Hepatocyte (in vitro differentiated cells): ENCODE measurements around the gene PAPSS1. TPM values are rescaled to one million over a fixed set of nuclear protein-coding genes. Genes with fewer than 3 reads are reported as not detected.
A peak's percentile ranks its signal among the peaks of the same experiment; 100 is the strongest.
"Not testable (repeated sequence)": the region's sequence is repeated elsewhere in the genome, so short reads cannot be mapped to it uniquely, and the experiment has no call there.

Experiments used
- DNase-seq: peaks from one replicate; pipeline ENCODE4 v3.0.0-alpha.2; 2016; ENCODE audit warnings: low spot score
- H2AFZ ChIP-seq: fragments of 200-600 bp; sonication (generic); 2 replicates; pipeline ENCODE4 v1.6.0; 2016; ENCODE audit warnings: antibody characterized with exemption, mild to moderate bottlenecking
- H3K27ac ChIP-seq: fragments of 200-600 bp; sonication (generic); 2 replicates; pipeline ENCODE4 v1.5.1; 2016; ENCODE audit warnings: mild to moderate bottlenecking
- H3K27me3 ChIP-seq: fragments of 200-600 bp; sonication (generic); 2 replicates; pipeline ENCODE4 v1.6.1; 2016
- H3K36me3 ChIP-seq: fragments of 200-600 bp; sonication (generic); replicated peaks from 2 replicates; pipeline ENCODE4 v1.5.1; 2016; ENCODE audit warnings: low read depth; ENCODE audit not compliant: insufficient read depth
- H3K4me1 ChIP-seq: fragments of 200-600 bp; sonication (generic); 2 replicates; pipeline ENCODE4 v1.5.1; 2016; ENCODE audit warnings: mild to moderate bottlenecking, moderate library complexity; ENCODE audit not compliant: insufficient read depth
- H3K4me2 ChIP-seq: fragments of 200-600 bp; sonication (generic); 2 replicates; pipeline ENCODE4 v1.6.0; 2016
- H3K4me3 ChIP-seq: fragments of 200-600 bp; sonication (generic); 2 replicates; pipeline ENCODE4 v1.5.1; 2016; ENCODE audit warnings: mild to moderate bottlenecking
- H3K79me2 ChIP-seq: fragments of 200-600 bp; sonication (generic); 2 replicates; pipeline ENCODE4 v1.6.0; 2017; ENCODE audit warnings: mild to moderate bottlenecking
- H3K9me2 ChIP-seq: fragments of 200-600 bp; sonication (generic); replicated peaks from 2 replicates; pipeline ENCODE4 v1.6.0; 2017; ENCODE audit warnings: mild to moderate bottlenecking; ENCODE audit not compliant: insufficient read depth
- H3K9me3 ChIP-seq: fragments of 200-600 bp; sonication (generic); 2 replicates; pipeline ENCODE4 v1.5.1; 2016; ENCODE audit warnings: low read depth, mild to moderate bottlenecking
- H4K20me1 ChIP-seq: fragments of 200-600 bp; sonication (generic); 2 replicates; pipeline ENCODE4 v1.6.0; 2016; ENCODE audit warnings: mild to moderate bottlenecking; ENCODE audit not compliant: insufficient read depth, poor library complexity, severe bottlenecking
- EZH2 ChIP-seq: fragments of 200-600 bp; sonication (generic); IDR thresholded peaks from 2 replicates; pipeline ENCODE4 v1.6.1; 2016; ENCODE audit warnings: antibody characterized with exemption, mild to moderate bottlenecking, borderline replicate concordance
- EZH2phosphoT487 ChIP-seq: fragments of 200-600 bp; sonication (generic); IDR thresholded peaks from one replicate; pipeline ENCODE4 v1.6.1; 2018; ENCODE audit warnings: antibody characterized with exemption, mild to moderate bottlenecking, low read depth, moderate library complexity; ENCODE audit not compliant: unreplicated experiment, severe bottlenecking
- WGBS: methylation state at CpG from one replicate; pipeline ENCODE4 v1.1.6; 2016; ENCODE audit warnings: low lambda C conversion rate; ENCODE audit errors: missing lambda C conversion rate; 5-methylcytosine and 5-hydroxymethylcytosine counted together
- polyA plus RNA-seq: library from polyadenylated mRNA; unstranded; fragments of >200 nt; fragmentation: Nextera tagmentation; extraction: Ambion mirVana; gene quantifications from 2 replicates; pipeline ENCODE4 v1.2.1, GENCODE V29; 2016
- total RNA-seq: library from RNA; depleted of rRNA; stranded (reverse); fragments of >200 nt; gene quantifications from 2 replicates; pipeline ENCODE4 v1.2.3, GENCODE V29; 2014
- TF ChIP-seq, protein P1 (sequence below): fragments of 200-600 bp; sonication (generic); IDR thresholded peaks from 2 replicates; pipeline ENCODE4 v1.5.1; 2016; ENCODE audit warnings: antibody characterized with exemption, mild to moderate bottlenecking; ENCODE audit not compliant: poor library complexity

Gene PAPSS1
- total and polyA plus RNA-seq, 2 experiments from 2014 or later, result 102 to 103 TPM

DNA sequence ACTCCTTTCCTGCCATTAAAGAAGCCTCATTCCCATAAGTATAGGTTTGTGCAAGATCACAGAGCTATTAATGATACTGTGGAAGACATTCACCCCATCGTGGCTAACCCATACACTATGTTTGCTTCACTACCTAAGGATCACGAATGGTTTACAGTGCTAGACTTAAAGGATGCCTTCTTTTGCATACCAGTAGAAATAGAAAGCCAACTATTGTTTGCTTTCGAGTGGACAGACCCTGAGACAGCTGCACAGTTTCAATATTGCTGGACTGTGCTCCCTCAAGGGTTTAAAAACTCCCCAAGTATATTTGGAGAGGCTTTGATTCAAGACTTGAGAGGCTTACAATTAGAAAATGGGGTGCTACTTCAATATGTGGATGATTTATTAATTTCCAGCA lies 16.0 kb upstream of the PAPSS1 start:
- Histone ChIP-seq H3K4me2 (no peak overlapping the region), H4K20me1 (no peaks in the 10 kb centered on the region), H3K27me3 (no peaks in the 10 kb centered on the region), H3K4me3 (no peak overlapping the region), H3K9me2 (no peaks in the 10 kb centered on the region), H3K9me3 (no peaks in the 10 kb centered on the region), H2AFZ (no peak overlapping the region), H3K79me2 (no peaks in the 10 kb centered on the region), H3K27ac (no peak overlapping the region), H3K36me3 (no peaks in the 10 kb centered on the region), H3K4me1 (peaks cover 33% of the 10 kb centered on the region)
- no peak for DNase-seq
- TF ChIP-seq, protein P1, sequence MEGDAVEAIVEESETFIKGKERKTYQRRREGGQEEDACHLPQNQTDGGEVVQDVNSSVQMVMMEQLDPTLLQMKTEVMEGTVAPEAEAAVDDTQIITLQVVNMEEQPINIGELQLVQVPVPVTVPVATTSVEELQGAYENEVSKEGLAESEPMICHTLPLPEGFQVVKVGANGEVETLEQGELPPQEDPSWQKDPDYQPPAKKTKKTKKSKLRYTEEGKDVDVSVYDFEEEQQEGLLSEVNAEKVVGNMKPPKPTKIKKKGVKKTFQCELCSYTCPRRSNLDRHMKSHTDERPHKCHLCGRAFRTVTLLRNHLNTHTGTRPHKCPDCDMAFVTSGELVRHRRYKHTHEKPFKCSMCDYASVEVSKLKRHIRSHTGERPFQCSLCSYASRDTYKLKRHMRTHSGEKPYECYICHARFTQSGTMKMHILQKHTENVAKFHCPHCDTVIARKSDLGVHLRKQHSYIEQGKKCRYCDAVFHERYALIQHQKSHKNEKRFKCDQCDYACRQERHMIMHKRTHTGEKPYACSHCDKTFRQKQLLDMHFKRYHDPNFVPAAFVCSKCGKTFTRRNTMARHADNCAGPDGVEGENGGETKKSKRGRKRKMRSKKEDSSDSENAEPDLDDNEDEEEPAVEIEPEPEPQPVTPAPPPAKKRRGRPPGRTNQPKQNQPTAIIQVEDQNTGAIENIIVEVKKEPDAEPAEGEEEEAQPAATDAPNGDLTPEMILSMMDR, result no peak
- WGBS, result 73% methylated on average over 3 of the region's 3 CpGs

DNA sequence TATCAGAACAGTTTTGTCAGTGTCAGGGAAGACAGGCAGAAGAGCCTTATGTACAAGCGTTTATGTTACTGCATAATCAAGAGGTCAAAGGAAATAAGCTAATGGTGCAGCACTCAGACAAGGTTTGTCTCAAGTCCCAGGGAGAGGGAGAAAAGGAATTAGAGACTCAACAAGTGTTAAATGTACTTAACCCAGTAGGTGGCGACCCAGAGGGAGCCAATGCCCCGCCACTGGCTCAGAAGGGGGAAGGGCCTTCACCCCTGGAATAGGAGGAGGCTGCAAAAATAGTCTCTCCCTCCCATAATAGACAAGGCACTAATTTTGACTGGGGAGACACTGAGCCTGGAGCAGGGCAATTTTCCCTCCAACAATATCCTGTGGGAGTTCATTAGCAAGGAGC lies 14.1 kb upstream of the PAPSS1 start:
- H3K79me2 ChIP-seq, result no peaks in the 10 kb centered on the region
- no peak overlapping the region for H2AFZ ChIP-seq
- no peaks in the 10 kb centered on the region for H3K36me3 ChIP-seq
- TF ChIP-seq EZH2phosphoT487 (no peak), EZH2 (no peak)
- TF ChIP-seq, protein P1, result no peak
- H3K4me2 ChIP-seq, result no peak overlapping the region
- H4K20me1 ChIP-seq, result no peaks in the 10 kb centered on the region
- no peaks in the 10 kb centered on the region for H3K27me3 ChIP-seq
- WGBS, result 40% methylated on average over 3 of the region's 3 CpGs
- H3K9me3 ChIP-seq, result no peaks in the 10 kb centered on the region
- no peak overlapping the region for H3K4me3 ChIP-seq
- no peaks in the 10 kb centered on the region for H3K9me2 ChIP-seq
- H3K4me1 ChIP-seq, result peaks cover 18% of the 10 kb centered on the region
- DNase-seq, result no peak
- H3K27ac ChIP-seq, result peak overlapping the region; percentile 70

DNA sequence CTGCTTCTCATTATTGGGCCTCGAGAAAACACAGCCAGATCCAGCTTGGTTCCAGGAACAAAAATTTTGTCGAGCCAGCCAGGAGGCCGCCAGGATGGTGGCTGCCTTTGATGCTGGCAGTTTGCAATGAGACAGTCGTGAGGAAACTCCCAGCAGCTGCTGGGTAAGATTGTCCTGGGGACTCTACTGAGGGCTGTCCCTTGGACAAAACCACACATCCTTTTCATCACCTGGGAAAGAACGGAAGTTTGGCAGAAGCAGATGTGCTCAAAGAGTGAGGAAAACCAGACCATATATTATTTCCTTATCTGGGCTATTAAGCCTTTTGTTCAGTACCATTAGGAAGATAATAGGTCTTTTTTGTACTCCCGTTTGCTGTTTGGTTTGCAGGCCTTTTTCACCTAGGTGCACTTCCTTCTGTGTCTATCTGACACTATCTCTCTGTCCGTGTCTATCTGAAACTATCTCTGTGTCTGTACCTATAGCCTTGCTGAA lies 13.4 kb upstream of the PAPSS1 start:
- WGBS, result 39% methylated on average over 7 of the region's 7 CpGs
- no peaks in the 10 kb centered on the region for H3K9me2 ChIP-seq
- H3K27ac ChIP-seq, result peak overlapping the region; percentile 70
- peaks cover 18% of the 10 kb centered on the region for H3K4me1 ChIP-seq
- no peaks in the 10 kb centered on the region for H3K27me3 ChIP-seq
- no peak for DNase-seq
- no peaks in the 10 kb centered on the region for H3K79me2 ChIP-seq
- TF ChIP-seq, protein P1, result no peak
- TF ChIP-seq EZH2phosphoT487 (no peak), EZH2 (no peak)
- H3K9me3 ChIP-seq, result no peaks in the 10 kb centered on the region
- H3K36me3 ChIP-seq, result no peaks in the 10 kb centered on the region
- H3K4me3 ChIP-seq, result no peak overlapping the region
- peak overlapping the region; percentile 20 for H2AFZ ChIP-seq
- no peaks in the 10 kb centered on the region for H4K20me1 ChIP-seq
- no peak overlapping the region for H3K4me2 ChIP-seq

DNA sequence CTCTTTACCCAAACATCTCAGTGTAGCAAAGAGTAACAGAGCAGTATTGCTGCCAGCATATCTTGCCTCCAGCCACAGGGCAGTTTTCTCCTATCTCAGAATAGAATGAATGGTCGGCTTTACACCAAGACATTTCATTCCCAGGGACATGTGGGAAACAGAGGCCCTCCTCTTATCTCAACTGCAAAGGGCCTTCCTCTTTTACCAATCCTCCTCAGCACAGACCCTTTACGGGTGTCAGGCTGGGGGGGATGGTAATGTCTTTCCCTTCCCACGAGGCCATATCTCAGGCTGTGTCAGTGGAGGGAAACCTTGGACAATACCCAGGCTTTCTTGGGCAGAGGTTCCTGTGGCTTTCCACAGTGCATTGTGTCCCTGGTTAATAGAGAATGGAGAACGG lies 9.0 kb upstream of the PAPSS1 start:
- H3K4me3 ChIP-seq, H2AFZ ChIP-seq, H3K27me3 ChIP-seq, H3K9me3 ChIP-seq, H3K9me2 ChIP-seq, DNase-seq, H3K4me1 ChIP-seq, H3K36me3 ChIP-seq, H3K79me2 ChIP-seq, H4K20me1 ChIP-seq, H3K27ac ChIP-seq, H3K4me2 ChIP-seq: not testable (repeated sequence)
- WGBS, result 40% methylated on average over 4 of the region's 4 CpGs

DNA sequence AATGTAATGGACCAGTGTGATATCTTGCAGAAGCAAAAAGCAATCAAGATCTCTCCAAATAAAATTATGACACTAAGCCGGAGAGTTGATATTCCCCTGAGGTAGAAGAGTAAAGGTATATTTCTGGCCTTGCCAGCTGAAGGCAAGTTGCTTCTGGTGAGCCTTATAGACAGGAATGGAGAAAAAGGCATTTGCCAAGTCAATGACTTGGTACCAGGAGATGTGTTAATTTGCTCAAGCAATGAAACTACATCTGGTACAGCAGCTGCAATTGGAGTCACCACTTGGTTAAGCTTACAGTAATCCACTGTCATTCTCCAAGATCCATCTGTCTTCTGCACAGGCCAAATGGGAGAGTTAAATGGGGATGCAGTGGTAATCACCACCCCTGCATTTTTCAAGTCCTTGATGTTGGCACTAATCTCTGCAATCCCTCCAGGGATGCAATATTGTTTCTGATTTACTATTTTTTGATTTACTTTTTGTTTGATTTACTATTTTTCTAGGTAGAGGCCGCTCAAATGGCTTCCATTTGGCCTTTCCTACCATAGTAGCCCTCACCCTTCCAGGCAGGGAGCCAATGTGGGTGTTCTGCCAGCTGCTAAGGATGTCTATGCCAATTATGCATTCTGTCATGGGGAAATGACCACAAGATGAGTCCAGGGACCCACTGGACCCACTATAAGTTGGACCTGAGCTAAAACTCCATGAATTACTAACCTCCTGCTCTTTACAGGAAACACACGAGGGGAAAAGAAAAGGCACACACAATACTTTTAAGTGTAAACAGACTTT lies 6.3 kb upstream of the PAPSS1 start:
- DNase-seq, H3K4me1 ChIP-seq, H3K27me3 ChIP-seq, H3K4me3 ChIP-seq, H3K9me2 ChIP-seq, H2AFZ ChIP-seq, H3K9me3 ChIP-seq, H3K79me2 ChIP-seq, H3K36me3 ChIP-seq, H4K20me1 ChIP-seq, H3K4me2 ChIP-seq: not testable (repeated sequence)
- 88% methylated on average over 3 of the region's 3 CpGs for WGBS
- peak overlapping the region; percentile 60 for H3K27ac ChIP-seq
